ENCODE measurements around the gene OR8B8.

Gene OR8B8

DNA sequence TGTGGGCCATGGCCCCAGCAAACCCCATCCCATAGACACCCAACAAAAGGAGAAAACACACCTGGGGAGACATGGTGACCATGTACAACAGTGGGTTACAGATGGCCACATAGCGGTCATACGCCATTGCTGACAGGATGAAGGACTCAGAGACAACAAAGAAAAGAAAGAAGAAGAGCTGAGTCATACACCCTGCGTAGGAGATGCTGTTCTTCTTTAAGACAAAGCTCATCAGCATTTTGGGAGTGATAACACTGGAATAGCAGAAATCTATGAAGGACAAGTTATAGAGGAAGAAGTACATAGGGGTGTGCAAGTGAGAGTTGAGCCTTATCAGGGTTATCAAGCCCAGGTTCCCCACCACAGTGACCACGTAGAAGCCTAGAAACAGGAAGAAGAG is 4.9 kb downstream of the OR8B8 start:
- TF ChIP-seq, protein P1, sequence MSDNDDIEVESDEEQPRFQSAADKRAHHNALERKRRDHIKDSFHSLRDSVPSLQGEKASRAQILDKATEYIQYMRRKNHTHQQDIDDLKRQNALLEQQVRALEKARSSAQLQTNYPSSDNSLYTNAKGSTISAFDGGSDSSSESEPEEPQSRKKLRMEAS (IDR thresholded peaks at IDR 0.05; ENCODE audit: low read depth, low read length) = no peak
- no peak overlapping the region for H3K4me3 ChIP-seq (ENCODE audit: low read depth, low read length)
- no peak for DNase-seq (ENCODE audit: low read depth)

DNA sequence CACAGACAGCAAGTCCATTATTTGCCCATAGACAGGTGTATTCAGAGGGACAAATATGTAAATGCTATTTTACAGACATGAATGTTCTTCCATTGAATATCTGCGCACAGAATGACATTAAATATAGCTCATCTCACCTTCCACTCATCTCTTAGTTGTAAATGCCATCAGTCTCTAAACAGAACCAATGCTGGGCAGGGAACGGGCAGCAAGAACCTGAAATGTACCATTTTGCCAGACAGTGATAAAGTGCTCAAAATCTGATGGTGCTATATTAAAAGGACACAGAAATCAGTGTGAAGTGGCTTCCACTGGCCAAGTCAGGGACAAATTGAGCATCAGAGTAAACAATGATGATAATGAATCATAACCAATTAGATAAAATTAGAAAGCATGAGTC is 10.8 kb downstream of the OR8B8 start:
- no peak for DNase-seq (ENCODE audit: low read depth)
- TF ChIP-seq, protein P1 (IDR thresholded peaks at IDR 0.05; ENCODE audit: low read depth, low read length) = no peak
- TF ChIP-seq POLR2A (IDR thresholded peaks at IDR 0.05; ENCODE audit: extremely low read depth, insufficient read length) (no peak), MYC (IDR thresholded peaks at IDR 0.05; ENCODE audit: low read depth, low read length) (no peak)
- TF ChIP-seq, protein P2, sequence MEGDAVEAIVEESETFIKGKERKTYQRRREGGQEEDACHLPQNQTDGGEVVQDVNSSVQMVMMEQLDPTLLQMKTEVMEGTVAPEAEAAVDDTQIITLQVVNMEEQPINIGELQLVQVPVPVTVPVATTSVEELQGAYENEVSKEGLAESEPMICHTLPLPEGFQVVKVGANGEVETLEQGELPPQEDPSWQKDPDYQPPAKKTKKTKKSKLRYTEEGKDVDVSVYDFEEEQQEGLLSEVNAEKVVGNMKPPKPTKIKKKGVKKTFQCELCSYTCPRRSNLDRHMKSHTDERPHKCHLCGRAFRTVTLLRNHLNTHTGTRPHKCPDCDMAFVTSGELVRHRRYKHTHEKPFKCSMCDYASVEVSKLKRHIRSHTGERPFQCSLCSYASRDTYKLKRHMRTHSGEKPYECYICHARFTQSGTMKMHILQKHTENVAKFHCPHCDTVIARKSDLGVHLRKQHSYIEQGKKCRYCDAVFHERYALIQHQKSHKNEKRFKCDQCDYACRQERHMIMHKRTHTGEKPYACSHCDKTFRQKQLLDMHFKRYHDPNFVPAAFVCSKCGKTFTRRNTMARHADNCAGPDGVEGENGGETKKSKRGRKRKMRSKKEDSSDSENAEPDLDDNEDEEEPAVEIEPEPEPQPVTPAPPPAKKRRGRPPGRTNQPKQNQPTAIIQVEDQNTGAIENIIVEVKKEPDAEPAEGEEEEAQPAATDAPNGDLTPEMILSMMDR (IDR thresholded peaks at IDR 0.05; ENCODE audit: low read depth, low read length) = no peak
- H3K4me3 ChIP-seq (ENCODE audit: low read depth, low read length) = no peak overlapping the region

DNA sequence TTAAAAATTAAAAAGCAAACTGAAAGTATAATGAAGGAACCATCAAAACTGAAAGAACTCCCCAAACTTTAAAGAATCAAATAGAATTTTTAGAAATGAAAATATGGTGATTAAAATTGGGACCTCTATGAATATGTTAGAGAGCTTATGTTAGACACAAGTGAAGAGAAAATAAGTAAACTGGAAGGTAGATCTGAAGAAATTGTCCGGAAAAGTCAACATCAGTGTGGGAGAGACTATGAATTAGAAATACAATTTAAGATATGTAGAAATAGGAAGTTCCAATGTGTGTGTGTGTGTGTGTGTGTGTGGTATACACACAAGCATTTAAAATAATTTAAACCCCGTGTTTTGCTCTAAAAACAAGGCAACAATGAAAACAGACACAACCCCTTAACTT is 15.9 kb downstream of the OR8B8 start:
- DNase-seq (ENCODE audit: low read depth) = no peak
- TF ChIP-seq POLR2A (IDR thresholded peaks at IDR 0.05; ENCODE audit: extremely low read depth, insufficient read length) = no peak
- TF ChIP-seq, protein P2 (IDR thresholded peaks at IDR 0.05; ENCODE audit: low read depth, low read length) = no peak
- TF ChIP-seq, protein P1 (IDR thresholded peaks at IDR 0.05; ENCODE audit: low read depth, low read length) = no peak
- TF ChIP-seq MYC (IDR thresholded peaks at IDR 0.05; ENCODE audit: low read depth, low read length) = no peak
- no peak overlapping the region for H3K4me3 ChIP-seq (ENCODE audit: low read depth, low read length)

DNA sequence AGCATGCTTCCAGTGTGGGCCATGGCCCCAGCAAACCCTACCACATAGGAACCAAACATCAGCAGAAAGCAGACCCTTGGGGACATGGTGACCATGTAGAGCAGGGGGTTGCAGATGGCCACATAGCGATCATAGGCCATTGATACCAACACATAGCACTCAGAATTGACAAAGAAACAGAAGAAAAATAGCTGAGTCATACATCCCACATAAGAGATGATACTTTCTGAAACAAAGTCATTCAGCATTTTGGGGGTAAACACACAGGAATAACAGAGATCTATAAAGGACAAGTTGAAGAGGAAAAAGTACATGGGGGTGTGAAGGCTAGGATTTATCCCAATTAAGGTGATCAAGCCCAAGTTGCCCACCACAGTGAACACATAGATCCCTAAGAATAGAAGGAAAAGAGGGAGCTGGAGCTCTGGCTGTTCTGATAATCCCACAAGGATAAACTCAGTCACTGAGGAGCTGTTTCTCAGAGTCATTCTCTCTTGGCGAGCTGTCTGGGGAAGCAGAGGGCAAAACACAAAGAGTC is 21.0 kb downstream of the OR8B8 start, which contains the start of gene OR8B4:
TSS of gene OR8B4 (minus strand) at position 488 of the 538 bp plus-strand sequence. CDS start at position 488, 0 bp downstream.
- TF ChIP-seq MYC (IDR thresholded peaks at IDR 0.05; ENCODE audit: low read depth, low read length) (no peak), POLR2A (IDR thresholded peaks at IDR 0.05; ENCODE audit: extremely low read depth, insufficient read length) (no peak)
- TF ChIP-seq, protein P2 (IDR thresholded peaks at IDR 0.05; ENCODE audit: low read depth, low read length) = no peak
- no peak for DNase-seq (ENCODE audit: low read depth)
- no peak within 1 kb of the TSS for H3K4me3 ChIP-seq (ENCODE audit: low read depth, low read length)

DNA sequence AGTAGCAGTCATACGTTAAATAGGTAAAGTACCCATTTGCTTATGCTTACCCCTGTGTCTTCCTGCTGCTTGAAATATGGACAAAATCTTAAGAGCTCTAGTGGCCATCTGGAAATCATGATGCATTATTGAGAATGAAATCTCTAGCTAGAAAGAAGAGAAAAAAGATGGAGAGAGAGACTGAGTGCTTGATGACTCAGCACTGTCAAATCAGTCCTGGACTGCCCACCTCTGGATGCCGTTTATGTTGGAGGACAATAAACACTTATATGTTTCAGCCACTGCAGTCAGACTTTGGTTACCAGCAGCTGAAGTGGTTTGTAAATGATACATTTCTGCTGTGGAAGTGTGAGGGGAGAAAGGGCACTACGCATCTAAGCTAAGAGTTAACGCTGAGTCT is 24.5 kb downstream of the OR8B8 start:
- TF ChIP-seq MYC (IDR thresholded peaks at IDR 0.05; ENCODE audit: low read depth, low read length) (no peak), POLR2A (IDR thresholded peaks at IDR 0.05; ENCODE audit: extremely low read depth, insufficient read length) (no peak)
- TF ChIP-seq, protein P2 (IDR thresholded peaks at IDR 0.05; ENCODE audit: low read depth, low read length) = no peak
- TF ChIP-seq, protein P1 (IDR thresholded peaks at IDR 0.05; ENCODE audit: low read depth, low read length) = no peak
- DNase-seq (ENCODE audit: low read depth) = no peak
- no peak overlapping the region for H3K4me3 ChIP-seq (ENCODE audit: low read depth, low read length)

DNA sequence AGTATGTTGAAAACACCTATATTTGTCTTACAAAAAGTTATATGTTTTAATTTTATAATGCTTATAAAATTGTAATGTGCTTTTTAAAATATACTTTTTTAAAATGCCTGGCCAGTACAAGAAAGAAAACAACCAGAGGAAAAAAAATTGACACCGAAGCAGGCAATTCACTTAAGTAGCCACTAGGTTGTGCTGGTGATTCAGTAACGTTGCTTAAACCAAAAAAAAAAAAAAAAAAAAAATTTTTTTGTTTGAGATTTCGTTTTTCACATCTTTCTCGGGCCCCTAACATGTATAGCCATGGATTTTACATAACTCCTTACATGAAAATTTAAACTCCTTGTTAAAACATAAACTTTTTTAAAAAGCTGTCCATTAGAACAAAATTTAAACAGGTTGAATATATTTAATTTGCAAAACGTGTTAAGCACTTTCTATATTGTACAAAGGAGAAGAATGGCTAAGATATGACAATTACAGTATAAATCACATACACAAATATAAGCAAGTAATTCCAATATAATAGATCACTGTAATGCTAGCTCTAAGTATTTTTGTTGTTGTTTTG is 30.1 kb downstream of the OR8B8 start:
- TF ChIP-seq POLR2A (IDR thresholded peaks at IDR 0.05; ENCODE audit: extremely low read depth, insufficient read length) (no peak), MYC (IDR thresholded peaks at IDR 0.05; ENCODE audit: low read depth, low read length) (no peak)
- TF ChIP-seq, protein P1 (IDR thresholded peaks at IDR 0.05; ENCODE audit: low read depth, low read length) = no peak
- TF ChIP-seq, protein P2 (IDR thresholded peaks at IDR 0.05; ENCODE audit: low read depth, low read length) = peak; percentile 56
- peak; percentile 61 for DNase-seq (ENCODE audit: low read depth)
- H3K4me3 ChIP-seq (ENCODE audit: low read depth, low read length) = no peak overlapping the region
